Peyer's patch (tissue), 4 donors: ENCODE measurements around the gene NBPF12. TPM values are rescaled to one million over a fixed set of nuclear protein-coding genes. Genes with fewer than 3 reads are reported as not detected.
"Not testable (repeated sequence)": the region's sequence is repeated elsewhere in the genome, so short reads cannot be mapped to it uniquely, and the experiment has no call there.

ENCODE experiments used
- DNase-seq, 3 donors: peaks; one replicate each; pipeline ENCODE4 v3.0.0-alpha.2; 2017 to 2019
- H3K27ac ChIP-seq, 4 donors: fragments of 200-600 bp; sonication (generic); one replicate each; pipeline ENCODE4 v1.5.1; 2016 to 2019
- H3K27me3 ChIP-seq, 2 donors: fragments of 200-600 bp; sonication (generic); one replicate each; pipeline ENCODE4 v1.5.1; 2019
- H3K36me3 ChIP-seq, 3 donors: fragments of 200-600 bp; sonication (generic); one replicate each; pipeline ENCODE4 v1.5.1; 2016 to 2019
- H3K4me1 ChIP-seq, 4 donors: fragments of 200-600 bp; sonication (generic); one replicate each; pipeline ENCODE4 v1.5.1; 2016 to 2019
- H3K4me3 ChIP-seq, 4 donors: fragments of 200-600 bp; sonication (generic); 1 replicate in 3 of 4; 2 replicates in 1 of 4; pipeline ENCODE4 v1.5.1; 2016 to 2019; ENCODE audit warnings: mild to moderate bottlenecking in 1 of 4
- H3K9me3 ChIP-seq, 4 donors: fragments of 200-600 bp; sonication (generic); one replicate each; pipeline ENCODE4 v1.5.1; 2016 to 2019; ENCODE audit warnings: mild to moderate bottlenecking in 1 of 4
- CTCF ChIP-seq, 6 experiments: fragments of 450-650 bp in 4 of 6; fragments of 200-600 bp in 2 of 6; sonication (generic) in 1 of 6; IDR thresholded peaks; one replicate each; pipeline ENCODE4 v1.5.1; 2017 to 2019; ENCODE audit warnings: antibody characterized with exemption in 6 of 6, mild to moderate bottlenecking in 3 of 6, moderate library complexity in 1 of 6
- POLR2A ChIP-seq, 2 donors: fragments of 450-650 bp; IDR thresholded peaks; one replicate each; pipeline ENCODE4 v1.5.1; 2017; ENCODE audit warnings: antibody characterized with exemption in 2 of 2, mild to moderate bottlenecking in 2 of 2, moderate library complexity in 2 of 2
- total RNA-seq, 4 donors: library from RNA; depleted of rRNA; stranded (reverse); fragments of >200 nt; gene quantifications; one replicate each; pipeline ENCODE4 v1.1.0, GENCODE V29; 2016

Gene NBPF12
- total RNA-seq, 4 donors from 2014 or later, result 9.3 to 60.2 (median 25.7) TPM

GRCh38 chr1:147039916-147040315, 101.8 kb downstream of the NBPF12 start:
- Histone ChIP-seq H3K27me3 (no peaks in the 10 kb centered on the region), H3K9me3 (no peaks in the 10 kb centered on the region), H3K27ac (no peak overlapping the region), H3K4me1 (no peaks in the 10 kb centered on the region), H3K36me3 (no peaks in the 10 kb centered on the region), H3K4me3 (no peak overlapping the region)
- TF ChIP-seq CTCF (IDR thresholded peaks at IDR 0.05) (no peak), POLR2A (IDR thresholded peaks at IDR 0.05) (no peak)
- no peak for DNase-seq

GRCh38 chr1:147042891-147043290, 104.8 kb downstream of the NBPF12 start:
- DNase-seq, H3K27me3 ChIP-seq, H3K27ac ChIP-seq, H3K4me3 ChIP-seq, H3K9me3 ChIP-seq, H3K4me1 ChIP-seq, H3K36me3 ChIP-seq: not testable (repeated sequence)

DNA sequence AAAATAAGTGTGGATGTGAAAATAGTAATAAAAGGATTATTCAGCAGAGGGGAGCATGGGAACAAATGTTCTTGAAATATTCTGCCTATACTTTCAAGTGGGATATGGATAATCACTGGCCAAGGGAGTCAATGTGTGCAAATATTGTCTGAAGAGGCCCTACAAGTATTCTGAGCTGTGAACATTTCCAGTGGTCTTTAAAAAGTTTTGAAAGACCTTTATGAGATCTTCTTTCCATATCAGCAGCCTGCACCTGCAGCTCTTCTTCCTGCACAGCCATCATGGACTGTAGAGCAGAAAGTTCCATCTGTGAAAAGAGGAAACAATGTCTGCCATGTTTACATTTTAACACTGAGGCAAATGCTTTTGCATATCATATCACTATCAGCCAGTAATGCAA, 106.4 kb downstream of the NBPF12 start:
- not testable (repeated sequence) for H3K27me3 ChIP-seq, H3K9me3 ChIP-seq, H3K4me1 ChIP-seq, DNase-seq, H3K36me3 ChIP-seq, H3K4me3 ChIP-seq
- peak overlapping the region in 1 of 4 donors; percentile 19 for H3K27ac ChIP-seq

Other genes with a start within 250 kb of the NBPF12 start
- gene PRKAB2, start 234.1 kb downstream of the NBPF12 start, total RNA-seq, result 10 to 100 TPM in 3 of 4 donors, 1 to 10 TPM in 1; 9.9 to 45.5 (median 42.2) TPM